ENCODE data around the gene UQCRH.
"Not testable (repeated sequence)": the region's sequence is repeated elsewhere in the genome, so short reads cannot be mapped to it uniquely, and the experiment has no call there.

GRCh38 chr1:46322191-46322590 is 18.7 kb downstream of the UQCRH start:
- not testable (repeated sequence) for TF ChIP-seq YY1 (IDR thresholded peaks at IDR 0.05; ENCODE audit: insufficient read depth, insufficient read length); ZNF274 (IDR thresholded peaks at IDR 0.05; ENCODE audit: low read depth, low read length); SUZ12 (IDR thresholded peaks at IDR 0.05; ENCODE audit: extremely low read depth, insufficient read depth, insufficient read length)

Measured in NT2/D1 (cell line).